SK-N-SH (cell line): ENCODE results near the gene THUMPD3. TPM values are rescaled to one million over a fixed set of nuclear protein-coding genes. Genes with fewer than 3 reads are reported as not detected.
A peak's percentile ranks its signal among the peaks of the same experiment; 100 is the strongest.

Source experiments
- CTCF ChIA-PET: fragments of 300-600, 350-600 bp; formaldehyde crosslinking; extraction: SDS; loops from one replicate; lab custom pipeline; 2021; lab: Yijun Ruan, JAX
- POLR2A ChIA-PET: fragments of 350-600 bp; sonication (Branson Sonifier 250); formaldehyde crosslinking; extraction: SDS; loops from one replicate; lab custom pipeline; 2020; ENCODE audit warnings: antibody characterized with exemption, inconsistent platforms; lab: Yijun Ruan, JAX
- DNase-seq: peaks from one replicate; pipeline ENCODE4 v3.0.0; 2012
- H2AFZ ChIP-seq: fragments of 200-600 bp; sonication (generic); 2 replicates; pipeline ENCODE4 v1.8.1; 2016; ENCODE audit warnings: antibody characterized with exemption, mild to moderate bottlenecking, low read depth
- H3F3A ChIP-seq: fragments of 200-600 bp; sonication (generic); replicated peaks from 2 replicates; pipeline ENCODE3; 2016; ENCODE audit warnings: antibody characterized with exemption, mild to moderate bottlenecking; ENCODE audit not compliant: insufficient read depth
- H3K27ac ChIP-seq, 2 experiments: fragments of 200-500 bp in 1 of 2; fragments of 200-600 bp in 1 of 2; sonication (Bioruptor generic) in 1 of 2; sonication (generic), shearing (Covaris generic) in 1 of 2; 2 replicates each; pipeline versions ENCODE4 v1.5.1 to v1.6.1; 2014 to 2016; ENCODE audit warnings: low read depth in 2 of 2, inconsistent platforms in 1 of 2, low read length in 1 of 2, mild to moderate bottlenecking in 1 of 2, mixed read lengths in 1 of 2
- H3K27me3 ChIP-seq: fragments of 200-600 bp; sonication (generic), shearing (Covaris generic); 2 replicates; pipeline ENCODE4 v1.6.1; 2016; ENCODE audit warnings: mixed run types; ENCODE audit not compliant: insufficient read depth
- H3K36me3 ChIP-seq, 2 experiments: fragments of 200-500 bp in 1 of 2; fragments of 200-600 bp in 1 of 2; sonication (Bioruptor generic) in 1 of 2; sonication (generic) in 1 of 2; replicated peaks in 1 of 2; 2 replicates each; pipeline versions ENCODE3 to v1.5.1; 2014 to 2016; ENCODE audit warnings: low read length in 1 of 2, mild to moderate bottlenecking in 1 of 2; ENCODE audit not compliant: insufficient read depth in 2 of 2, control insufficient read depth in 1 of 2
- H3K4me1 ChIP-seq, 2 experiments: fragments of 200-500 bp in 1 of 2; fragments of 200-600 bp in 1 of 2; sonication (Bioruptor generic) in 1 of 2; sonication (generic), shearing (Covaris generic) in 1 of 2; 2 replicates each; pipeline versions ENCODE4 v1.5.1 to v1.6.1; 2014 to 2016; ENCODE audit warnings: low read depth in 1 of 2, low read length in 1 of 2, mixed run types in 1 of 2; ENCODE audit not compliant: insufficient read depth in 2 of 2, control insufficient read depth in 1 of 2
- H3K4me2 ChIP-seq: fragments of 200-600 bp; sonication (generic), shearing (Covaris generic); 2 replicates; pipeline ENCODE4 v1.6.1; 2017; ENCODE audit warnings: mixed run types
- H3K4me3 ChIP-seq, 2 experiments: fragments of 200-500 bp in 1 of 2; fragments of 200-600 bp in 1 of 2; sonication (Bioruptor generic) in 1 of 2; sonication (generic), shearing (Covaris generic) in 1 of 2; 2 replicates each; pipeline versions ENCODE4 v1.5.1 to v1.8.1; 2014 to 2016; ENCODE audit warnings: low read depth in 2 of 2, inconsistent platforms in 1 of 2, low read length in 1 of 2, mild to moderate bottlenecking in 1 of 2, mixed read lengths in 1 of 2, moderate library complexity in 1 of 2
- H3K79me2 ChIP-seq: fragments of 200-600 bp; sonication (generic); 2 replicates; pipeline ENCODE4 v1.8.1; 2017; ENCODE audit warnings: mild to moderate bottlenecking; ENCODE audit not compliant: insufficient read depth
- H3K9ac ChIP-seq: fragments of 200-600 bp; sonication (generic); 2 replicates; pipeline ENCODE4 v1.6.1; 2017; ENCODE audit warnings: mixed run types
- H3K9me2 ChIP-seq: fragments of 200-600 bp; sonication (generic); 2 replicates; pipeline ENCODE4 v1.6.1; 2017; ENCODE audit warnings: mixed run types
- H3K9me3 ChIP-seq: fragments of 200-600 bp; sonication (generic); 2 replicates; pipeline ENCODE4 v1.6.1; 2017; ENCODE audit warnings: mixed run types, mild to moderate bottlenecking, moderate library complexity
- H4K20me1 ChIP-seq: fragments of 200-600 bp; sonication (generic); 2 replicates; pipeline ENCODE4 v1.6.1; 2017; ENCODE audit warnings: mild to moderate bottlenecking, mixed run types; ENCODE audit not compliant: insufficient read depth
- CHD2 ChIP-seq: fragments of 150-350 bp; IDR thresholded peaks from 2 replicates; pipeline ENCODE4 v1.6.1; 2018; ENCODE audit warnings: low read length; ENCODE audit not compliant: partially characterized antibody
- ELF1 ChIP-seq: IDR thresholded peaks from 2 replicates; pipeline ENCODE4 v1.4.0; 2012
- FOXJ3 ChIP-seq: sonication (generic); formaldehyde crosslinking; IDR thresholded peaks from 2 replicates; pipeline ENCODE4 v1.5.1; 2020; ENCODE audit warnings: mild to moderate bottlenecking, missing genetic modification reagents
- FOXM1 ChIP-seq: IDR thresholded peaks from 2 replicates; pipeline ENCODE4 v1.4.0; 2012; ENCODE audit warnings: low read depth, mild to moderate bottlenecking
- IRF3 ChIP-seq: fragments of 150-350 bp; IDR thresholded peaks from 2 replicates; pipeline ENCODE4 v1.6.1; 2016; ENCODE audit warnings: mild to moderate bottlenecking, low read depth, low read length
- MXI1 ChIP-seq: IDR thresholded peaks from 2 replicates; pipeline ENCODE4 v1.6.1; 2012; ENCODE audit warnings: mild to moderate bottlenecking, low read depth, low read length, improper control_type of control experiment
- RAD21 ChIP-seq: IDR thresholded peaks from 2 replicates; pipeline ENCODE4 v1.6.1; 2012; ENCODE audit warnings: mild to moderate bottlenecking, low read length
- REST ChIP-seq: IDR thresholded peaks from 2 replicates; pipeline ENCODE4 v1.6.1; 2012; ENCODE audit warnings: mild to moderate bottlenecking, low read depth, low read length, moderate library complexity
- RXRA ChIP-seq: IDR thresholded peaks from 2 replicates; pipeline ENCODE4 v1.4.0; 2012; ENCODE audit warnings: low read depth, mild to moderate bottlenecking, borderline replicate concordance
- SIN3A ChIP-seq: IDR thresholded peaks from 2 replicates; pipeline ENCODE4 v1.6.1; 2012; ENCODE audit warnings: low read depth, mild to moderate bottlenecking, low read length, moderate library complexity, borderline replicate concordance
- SMC3 ChIP-seq: IDR thresholded peaks from 2 replicates; pipeline ENCODE4 v1.6.1; 2012; ENCODE audit warnings: low read depth, low read length, improper control_type of control experiment
- TAF1 ChIP-seq: IDR thresholded peaks from 2 replicates; pipeline ENCODE4 v1.6.1; 2012; ENCODE audit warnings: low read depth, mild to moderate bottlenecking, low read length, moderate library complexity, borderline replicate concordance
- TCF12 ChIP-seq: IDR thresholded peaks from 2 replicates; pipeline ENCODE4 v1.4.0; 2012
- TEAD4 ChIP-seq: IDR thresholded peaks from 2 replicates; pipeline ENCODE4 v1.4.0; 2012; ENCODE audit warnings: mild to moderate bottlenecking, borderline replicate concordance; ENCODE audit not compliant: insufficient read depth
- USF2 ChIP-seq: fragments of 150-350 bp; IDR thresholded peaks from 2 replicates; pipeline ENCODE4 v1.6.1; 2017; ENCODE audit warnings: antibody characterized with exemption, low read length, low read depth, borderline replicate concordance
- YY1 ChIP-seq: IDR thresholded peaks from 2 replicates; pipeline ENCODE4 v1.4.0; 2012; ENCODE audit warnings: low read depth, mild to moderate bottlenecking
- WGBS: methylation state at CpG from one replicate; pipeline ENCODE4 v1.1.6; 2017; ENCODE audit warnings: low lambda C conversion rate; 5-methylcytosine and 5-hydroxymethylcytosine counted together
- polyA plus RNA-seq, 3 experiments: library from polyadenylated mRNA; depleted of rRNA; stranded (reverse); fragments of >200 nt; gene quantifications; 2 replicates each; pipeline ENCODE4 v1.2.3, GENCODE V29; 2012
- TF ChIP-seq, protein P1 (sequence below): fragments of 200-600 bp; sonication (generic); IDR thresholded peaks from 2 replicates; pipeline ENCODE4 v1.6.1; 2017; ENCODE audit warnings: antibody characterized with exemption, mild to moderate bottlenecking, moderate library complexity

The THUMPD3 gene
- polyA plus RNA-seq, 1 of the 3 experiments (the other 2 are of a cell fraction) = 27.1 TPM

GRCh38 chr3:9396632-9397331 lies 33.9 kb downstream of the THUMPD3 start (continued):
- TF ChIP-seq MXI1 = peak; percentile 76
- peak; percentile 84 for TF ChIP-seq IRF3
- no peak for TF ChIP-seq USF2
- TF ChIP-seq, protein P1, sequence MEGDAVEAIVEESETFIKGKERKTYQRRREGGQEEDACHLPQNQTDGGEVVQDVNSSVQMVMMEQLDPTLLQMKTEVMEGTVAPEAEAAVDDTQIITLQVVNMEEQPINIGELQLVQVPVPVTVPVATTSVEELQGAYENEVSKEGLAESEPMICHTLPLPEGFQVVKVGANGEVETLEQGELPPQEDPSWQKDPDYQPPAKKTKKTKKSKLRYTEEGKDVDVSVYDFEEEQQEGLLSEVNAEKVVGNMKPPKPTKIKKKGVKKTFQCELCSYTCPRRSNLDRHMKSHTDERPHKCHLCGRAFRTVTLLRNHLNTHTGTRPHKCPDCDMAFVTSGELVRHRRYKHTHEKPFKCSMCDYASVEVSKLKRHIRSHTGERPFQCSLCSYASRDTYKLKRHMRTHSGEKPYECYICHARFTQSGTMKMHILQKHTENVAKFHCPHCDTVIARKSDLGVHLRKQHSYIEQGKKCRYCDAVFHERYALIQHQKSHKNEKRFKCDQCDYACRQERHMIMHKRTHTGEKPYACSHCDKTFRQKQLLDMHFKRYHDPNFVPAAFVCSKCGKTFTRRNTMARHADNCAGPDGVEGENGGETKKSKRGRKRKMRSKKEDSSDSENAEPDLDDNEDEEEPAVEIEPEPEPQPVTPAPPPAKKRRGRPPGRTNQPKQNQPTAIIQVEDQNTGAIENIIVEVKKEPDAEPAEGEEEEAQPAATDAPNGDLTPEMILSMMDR = no peak
- no peak for TF ChIP-seq TEAD4
- peak; percentile 88 for TF ChIP-seq YY1
- peak; percentile 11; the same call in 1 of the 2 replicates for TF ChIP-seq SIN3A
- TF ChIP-seq FOXJ3 (CRISPR knock-in tag) = no peak
- no peak for TF ChIP-seq TAF1
- no peak for TF ChIP-seq RXRA
- TF ChIP-seq TCF12 = peak; percentile 4; the same call in 1 of the 2 replicates
- TF ChIP-seq ELF1 = peak; percentile 68
- no peak for TF ChIP-seq RAD21

DNA sequence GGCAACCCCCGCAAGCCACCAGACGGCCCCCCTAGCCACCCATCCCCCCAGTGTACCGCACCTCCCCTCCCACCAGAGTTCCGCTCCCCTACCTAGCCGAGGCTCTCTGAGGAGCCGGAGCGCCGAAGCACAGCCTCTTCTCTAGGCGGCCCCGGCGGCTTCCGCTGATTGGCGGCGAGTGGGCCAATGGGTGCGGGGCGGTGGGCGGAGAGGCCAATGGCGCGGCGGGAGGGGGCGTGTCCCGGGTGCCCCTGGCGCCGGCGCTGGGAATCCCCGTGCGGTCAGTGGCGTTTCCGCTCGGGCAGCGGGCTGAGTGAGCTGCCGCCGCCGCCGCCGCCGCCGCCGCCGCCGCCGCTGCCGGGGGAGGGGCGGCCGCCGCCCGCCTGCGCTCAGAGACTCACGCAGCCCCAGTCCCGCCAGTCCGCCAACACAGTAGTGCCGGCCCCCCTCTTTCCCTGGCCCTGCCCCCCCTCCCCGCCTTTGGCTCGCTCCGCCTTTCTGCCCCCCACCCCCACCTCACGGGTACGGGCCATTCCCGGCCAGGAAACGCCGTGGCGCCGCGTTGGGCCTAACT lies 34.6 kb downstream of the THUMPD3 start, which contains the start of gene SETD5:
Gene SETD5, plus strand, starts transcription at position 284 of the 574 bp plus-strand sequence. CDS start 31,324 bp downstream, outside the sequence.
- POLR2A ChIA-PET = interaction anchor here (0.6 to 3.5 kb wide), 13 partner anchors 8 to 614 kb away, joined by 3 to 39 read pairs (median 3); partner anchors contain the start of gene THUMPD3
- H3K9me3 ChIP-seq = no peaks in the 10 kb centered on the region
- H3K27ac ChIP-seq = peak within 1 kb of the TSS; percentile 99
- peaks cover 30 to 40% of the 10 kb centered on the region in 2 experiments; a peak in 3 of 4 replicates for H3K4me1 ChIP-seq
- peak within 1 kb of the TSS; percentile 100 for H3K9ac ChIP-seq
- peaks cover 53% of the 10 kb centered on the region for H3F3A ChIP-seq
- WGBS = 10% methylated on average over 2 of the region's 63 CpGs
- peaks cover 30 to 31% of the 10 kb centered on the region in 2 experiments for H3K36me3 ChIP-seq
- H3K27me3 ChIP-seq = no peaks in the 10 kb centered on the region
- H3K4me3 ChIP-seq = peak within 1 kb of the TSS; percentile 98
- H3K4me2 ChIP-seq = peak within 1 kb of the TSS; percentile 94
- H4K20me1 ChIP-seq = peaks cover 76% of the 10 kb centered on the region
- H3K79me2 ChIP-seq = peaks cover 87% of the 10 kb centered on the region
- DNase-seq = peak; percentile 95
- CTCF ChIA-PET = interaction anchor here (2.3 kb wide), 1 partner anchor 44 kb away, joined by 8 read pairs; no protein-coding TSS in a partner anchor
- no peak within 1 kb of the TSS for H2AFZ ChIP-seq
- H3K9me2 ChIP-seq = no peaks in the 10 kb centered on the region
- no peak for TF ChIP-seq FOXM1
- no peak for TF ChIP-seq RXRA
- no peak for TF ChIP-seq TEAD4
- TF ChIP-seq REST = peak; percentile 65; the same call in 1 of the 2 replicates
- TF ChIP-seq CHD2 = no peak
- TF ChIP-seq, protein P1 = no peak
- TF ChIP-seq SMC3 = no peak
- peak; percentile 92 for TF ChIP-seq TAF1
